Measurements from ENCODE around the gene MSH6.
A peak's percentile ranks its signal among the peaks of the same experiment; 100 is the strongest.

Gene MSH6

GRCh38 chr2:47778698-47779425 lies 4.1 kb upstream of the MSH6 start:
- no peak for DNase-seq (ENCODE audit: low read depth in 2 of 2)

- no peak for DNase-seq (ENCODE audit: low read depth in 2 of 2)
Measured at GRCh38 chr2:47779426-47779790, 3.5 kb upstream of the MSH6 start.

GRCh38 chr2:47782381-47782670 lies 619 bp upstream of the MSH6 start:
- no peak for DNase-seq (ENCODE audit: low read depth in 2 of 2)

GRCh38 chr2:47783486-47784351 lies 774 bp downstream of the MSH6 start:
- peak in 1 of 2 experiments; percentile 20 for DNase-seq (ENCODE audit: low read depth in 2 of 2)

GRCh38 chr2:47784352-47784851 lies 1.5 kb downstream of the MSH6 start:
- DNase-seq (ENCODE audit: low read depth in 2 of 2), result no peak

GRCh38 chr2:47785986-47786385 lies 3.0 kb downstream of the MSH6 start:
- no peak for DNase-seq (ENCODE audit: low read depth in 2 of 2)

- DNase-seq (ENCODE audit: low read depth in 2 of 2), result no peak
Measured at GRCh38 chr2:47796090-47796697, 13.2 kb downstream of the MSH6 start.

GRCh38 chr2:47798631-47799030 lies 15.7 kb downstream of the MSH6 start:
- DNase-seq (ENCODE audit: low read depth in 2 of 2), result no peak

GRCh38 chr2:47799031-47799609 lies 16.2 kb downstream of the MSH6 start:
- DNase-seq (ENCODE audit: low read depth in 2 of 2), result no peak

GRCh38 chr2:47801118-47801517 lies 18.2 kb downstream of the MSH6 start:
- DNase-seq (ENCODE audit: low read depth in 2 of 2), result no peak

GRCh38 chr2:47803363-47803762 lies 20.4 kb downstream of the MSH6 start:
- no peak for DNase-seq (ENCODE audit: low read depth in 2 of 2)

- DNase-seq (ENCODE audit: low read depth in 2 of 2), result no peak
Measured at GRCh38 chr2:47803770-47804169, 20.8 kb downstream of the MSH6 start.

GRCh38 chr2:47805850-47806249 lies 22.9 kb downstream of the MSH6 start:
- DNase-seq (ENCODE audit: low read depth in 2 of 2), result no peak

- no peak for DNase-seq (ENCODE audit: low read depth in 2 of 2)
Measured at GRCh38 chr2:47808614-47809013, 25.7 kb downstream of the MSH6 start.

- DNase-seq (ENCODE audit: low read depth in 2 of 2), result no peak
Measured at GRCh38 chr2:47809903-47810302, 27.0 kb downstream of the MSH6 start.

GRCh38 chr2:47810850-47811249 lies 27.9 kb downstream of the MSH6 start:
- DNase-seq (ENCODE audit: low read depth in 2 of 2), result no peak

- no peak for DNase-seq (ENCODE audit: low read depth in 2 of 2)
Measured at GRCh38 chr2:47811668-47812067, 28.7 kb downstream of the MSH6 start.

- DNase-seq (ENCODE audit: low read depth in 2 of 2), result no peak
Measured at GRCh38 chr2:47815764-47816163, 32.8 kb downstream of the MSH6 start.

GRCh38 chr2:47818777-47819176 lies 35.8 kb downstream of the MSH6 start:
- no peak for DNase-seq (ENCODE audit: low read depth in 2 of 2)

- DNase-seq (ENCODE audit: low read depth in 2 of 2), result no peak
Measured at GRCh38 chr2:47819834-47820233, 36.9 kb downstream of the MSH6 start.

- DNase-seq (ENCODE audit: low read depth in 2 of 2), result no peak
Measured at GRCh38 chr2:47822518-47822917, 39.6 kb downstream of the MSH6 start.

- no peak for DNase-seq (ENCODE audit: low read depth in 2 of 2)
Measured at GRCh38 chr2:47833516-47833968, 50.6 kb downstream of the MSH6 start.
